GM12891 (cell line): ENCODE measurements around the gene OCA2.

Experiments
- POLR2A ChIP-seq: IDR thresholded peaks from 2 replicates; pipeline ENCODE4 v1.6.1; 2011; ENCODE audit warnings: low read depth, low read length, control low read depth
- POLR2AphosphoS5 ChIP-seq: IDR thresholded peaks from 2 replicates; pipeline ENCODE4 v1.6.1; 2011; ENCODE audit warnings: low read depth, low read length, control low read depth

- TF ChIP-seq POLR2A, result no peak
- no peak for TF ChIP-seq POLR2AphosphoS5
These were observed 16.0 kb downstream of the OCA2 start for GRCh38 chr15:28082891-28083684.
